Endothelial cell of umbilical vein (primary cell): ENCODE data around the gene CELSR1. TPM values are rescaled to one million over a fixed set of nuclear protein-coding genes. Genes with fewer than 3 reads are reported as not detected.

Experiments
- BruUV-seq: library from RNA; stranded (reverse); fragments of 400-500 nt; replicated peaks from 2 replicates; lab custom pipeline; 2021; lab: Mats Ljungman, UMichigan
- CTCF ChIA-PET: fragments of 300-600, 350-600 bp; sonication (Branson Sonifier 250); formaldehyde crosslinking; loops from one replicate; lab custom pipeline; 2021; ENCODE audit warnings: antibody characterized with exemption, inconsistent platforms; lab: Charles Lee
- POLR2A ChIA-PET: fragments of 300-600, 350-600 bp; sonication (Branson Sonifier 250); formaldehyde crosslinking; loops from one replicate; lab custom pipeline; 2021; ENCODE audit warnings: antibody characterized with exemption, inconsistent platforms; lab: Charles Lee
- DNase-seq: peaks from one replicate; pipeline ENCODE4 v3.0.0-alpha.2; 2011; ENCODE audit warnings: low read depth, low spot score
- FAIRE-seq: peaks from 2 replicates; lab custom pipeline; 2011; peaks lifted over from hg19 to GRCh38; lab: Jason Lieb, UNC
- H2AFZ ChIP-seq: 2 replicates; pipeline ENCODE4 v1.6.0; 2012; ENCODE audit warnings: low read depth, low read length, control low read depth, inconsistent platforms
- H3K27ac ChIP-seq: 2 replicates; pipeline ENCODE4 v1.5.1; 2011; ENCODE audit warnings: low read depth, mild to moderate bottlenecking, control low read depth, low read length, moderate library complexity; ENCODE audit not compliant: insufficient read depth
- H3K27me3 ChIP-seq, 2 experiments: 2 replicates each; pipeline versions ENCODE4 v1.6.0 to v1.6.1; 2011; ENCODE audit warnings: low read length in 2 of 2, mixed read lengths in 1 of 2; ENCODE audit not compliant: control insufficient read depth in 2 of 2, insufficient read depth in 2 of 2
- H3K36me3 ChIP-seq, 2 experiments: 2 replicates in 1 of 2; 3 replicates in 1 of 2; pipeline ENCODE4 v1.5.1; 2011; ENCODE audit warnings: low read length in 2 of 2, mild to moderate bottlenecking in 1 of 2, moderate library complexity in 1 of 2; ENCODE audit not compliant: control insufficient read depth in 2 of 2, insufficient read depth in 2 of 2; ENCODE audit errors: extremely low read depth in 1 of 2
- H3K4me1 ChIP-seq: 3 replicates; pipeline ENCODE4 v1.5.1; 2011; ENCODE audit warnings: mild to moderate bottlenecking, low read length; ENCODE audit not compliant: control insufficient read depth, insufficient read depth; ENCODE audit errors: extremely low read depth
- H3K4me2 ChIP-seq: 2 replicates; pipeline ENCODE4 v1.6.1; 2011; ENCODE audit warnings: low read length, control low read depth, mixed read lengths; ENCODE audit not compliant: insufficient read depth
- H3K4me3 ChIP-seq, 3 experiments: fragments of 200-600 bp in 1 of 3; sonication (generic), shearing (Covaris generic) in 1 of 3; replicated peaks in 1 of 3; 2 replicates each; pipeline ENCODE4 v1.5.1; 2011 to 2016; ENCODE audit warnings: control low read depth in 3 of 3, low read length in 3 of 3, mild to moderate bottlenecking in 2 of 3, inconsistent platforms in 1 of 3, low read depth in 1 of 3, moderate library complexity in 1 of 3; ENCODE audit not compliant: insufficient read depth in 1 of 3
- H3K79me2 ChIP-seq: 2 replicates; pipeline ENCODE4 v1.6.0; 2012; ENCODE audit warnings: low read length, inconsistent platforms; ENCODE audit not compliant: control insufficient read depth, insufficient read depth
- H3K9ac ChIP-seq: replicated peaks from 2 replicates; pipeline ENCODE3; 2011; ENCODE audit warnings: low read length, control low read depth; ENCODE audit not compliant: insufficient read depth; ENCODE audit errors: extremely low read depth
- H3K9me1 ChIP-seq: replicated peaks from 3 replicates; pipeline ENCODE4 v1.6.0; 2011; ENCODE audit warnings: mild to moderate bottlenecking, low read length; ENCODE audit not compliant: control insufficient read depth, insufficient read depth; ENCODE audit errors: extremely low read depth
- H3K9me3 ChIP-seq: replicated peaks from 2 replicates; pipeline ENCODE4 v1.5.1; 2012; ENCODE audit warnings: low read length, inconsistent platforms; ENCODE audit not compliant: control insufficient read depth, insufficient read depth
- H4K20me1 ChIP-seq: replicated peaks from 2 replicates; pipeline ENCODE3; 2011; ENCODE audit warnings: mild to moderate bottlenecking, low read length; ENCODE audit not compliant: control insufficient read depth, insufficient read depth; ENCODE audit errors: extremely low read depth
- CTCF ChIP-seq, 2 donors: IDR thresholded peaks; 1 replicate in 1 of 2; 2 replicates in 1 of 2; pipeline ENCODE4 v1.5.1; 2011; ENCODE audit warnings: low read length in 2 of 2, mild to moderate bottlenecking in 2 of 2, moderate library complexity in 2 of 2, control low read depth in 1 of 2, inconsistent platforms in 1 of 2, low read depth in 1 of 2; ENCODE audit not compliant: insufficient read depth in 1 of 2; ENCODE audit errors: extremely low read depth in 1 of 2
- EZH2 ChIP-seq: IDR thresholded peaks from 2 replicates; pipeline ENCODE4 v1.6.1; 2012; ENCODE audit warnings: borderline replicate concordance, low read depth, mild to moderate bottlenecking, moderate library complexity, low read length, inconsistent platforms; ENCODE audit not compliant: severe bottlenecking
- FOS ChIP-seq: IDR thresholded peaks from 2 replicates; pipeline ENCODE4 v1.6.1; 2011; ENCODE audit warnings: mild to moderate bottlenecking, low read length, moderate library complexity, borderline replicate concordance; ENCODE audit not compliant: insufficient read depth
- GATA2 ChIP-seq: IDR thresholded peaks from 2 replicates; pipeline ENCODE4 v1.7.0; 2011; ENCODE audit warnings: low read depth, mild to moderate bottlenecking, moderate library complexity, mixed read lengths, low read length; ENCODE audit not compliant: insufficient read length, insufficient read depth
- JUN ChIP-seq: IDR thresholded peaks from 2 replicates; pipeline ENCODE4 v1.6.1; 2011; ENCODE audit warnings: borderline replicate concordance, low read depth; ENCODE audit not compliant: insufficient read length, insufficient read depth
- MAX ChIP-seq: IDR thresholded peaks from 2 replicates; pipeline ENCODE4 v1.6.1; 2011; ENCODE audit not compliant: insufficient read depth, insufficient read length
- MYC ChIP-seq: IDR thresholded peaks from one replicate; pipeline ENCODE4 v1.6.1; 2011; ENCODE audit warnings: mild to moderate bottlenecking, low read depth, low read length
- POLR2A ChIP-seq: IDR thresholded peaks from 2 replicates; pipeline ENCODE4 v1.6.1; 2012; ENCODE audit warnings: low read depth, mild to moderate bottlenecking, control low read depth, low read length
- POLR2AphosphoS5 ChIP-seq: IDR thresholded peaks from 2 replicates; pipeline ENCODE4 v1.6.1; 2012; ENCODE audit warnings: low read depth, mild to moderate bottlenecking, control low read depth, low read length, moderate library complexity; ENCODE audit not compliant: insufficient read depth
- dilution Hi-C: fragments of 300-500 bp; cut with MboI; formaldehyde crosslinking; loops from one replicate; pipeline ENCODE4 v1.15.0; 2019; ENCODE audit warnings: low sequenced_read_pairs; ENCODE audit not compliant: extremely low pct_ligation_motif_present
- intact Hi-C: fragments of 100-400 bp; cut with micrococcal nuclease; formaldehyde crosslinking; loops from one replicate; pipeline ENCODE4 v1.10.0; 2022
- polyA plus RNA-seq, 4 experiments: library from polyadenylated mRNA; depleted of rRNA in 3 of 4; stranded (reverse) in 3 of 4; unstranded in 1 of 4; fragments of >200 nt; gene quantifications; 2 replicates each; pipeline versions ENCODE4 v1.2.1 to v1.2.3, GENCODE V29; 2011 to 2012; ENCODE audit warnings: missing spikeins in 1 of 4
- total RNA-seq: library from RNA; stranded (reverse); gene quantifications from 2 replicates; pipeline ENCODE4 v1.2.3, GENCODE V29; 2021

The CELSR1 gene
- total and polyA plus RNA-seq, 2 donors (not counting 3 experiments of a cell fraction or from before 2014, with no cell fraction given): 3.7 to 5.4 TPM

GRCh38 chr22:46349238-46349637 lies 188.2 kb downstream of the CELSR1 start:
- FAIRE-seq (no peak), DNase-seq (no peak)
- H3K4me3 ChIP-seq: no peak overlapping the region
- H3K27me3 ChIP-seq: no peaks in the 10 kb centered on the region
- H2AFZ ChIP-seq: no peak overlapping the region
- no peak overlapping the region for H3K4me2 ChIP-seq
- peaks cover 19 to 68% of the 10 kb centered on the region in 2 experiments for H3K36me3 ChIP-seq
- intact Hi-C loops (no loop called here), dilution Hi-C loops (no loop called here)
- H4K20me1 ChIP-seq: no peaks in the 10 kb centered on the region
- no TSS peak for BruUV-seq
- no peaks in the 10 kb centered on the region for H3K9me1 ChIP-seq
- TF ChIP-seq GATA2 (no peak), MYC (no peak), POLR2A (no peak), FOS (no peak), JUN (no peak), EZH2 (no peak), POLR2AphosphoS5 (no peak), CTCF (IDR thresholded peaks at IDR 0.05; ENCODE audit: extremely low read depth in 1 of 2, insufficient read depth in 1 of 2, low read depth in 1 of 2, low read length in 2 of 2) (no peak), MAX (no peak)
- no peak overlapping the region for H3K9ac ChIP-seq
- POLR2A ChIA-PET: no interaction called here
- H3K27ac ChIP-seq: no peak overlapping the region
- CTCF ChIA-PET: interaction anchor here (0.6 to 1.4 kb wide), 4 partner anchors 9 to 650 kb away, joined by 3 to 8 read pairs (median 4); no protein-coding TSS in a partner anchor
- no peaks in the 10 kb centered on the region for H3K79me2 ChIP-seq
- H3K9me3 ChIP-seq: no peaks in the 10 kb centered on the region
- H3K4me1 ChIP-seq: no peaks in the 10 kb centered on the region
